GM06990 (cell line): ENCODE results near the gene SH3BGRL2.

Experiments used
- DNase-seq: peaks from one replicate; pipeline ENCODE4 v3.0.0-alpha.2; 2011; ENCODE audit not compliant: insufficient read length; ENCODE audit errors: extremely low read depth
- H3K27me3 ChIP-seq: replicated peaks from 2 replicates; pipeline ENCODE4 v1.6.0; 2011; ENCODE audit warnings: low read length; ENCODE audit not compliant: control insufficient read depth, insufficient read depth
- H3K36me3 ChIP-seq: 2 replicates; pipeline ENCODE4 v1.5.1; 2011; ENCODE audit warnings: low read length; ENCODE audit not compliant: control insufficient read depth, insufficient read depth
- H3K4me3 ChIP-seq: replicated peaks from 2 replicates; pipeline ENCODE4 v1.5.1; 2011; ENCODE audit warnings: low read depth, mild to moderate bottlenecking, control low read depth, low read length
- CTCF ChIP-seq: IDR thresholded peaks from 2 replicates; pipeline ENCODE4 v1.5.1; 2011; ENCODE audit warnings: low read length, control low read depth, mild to moderate bottlenecking, inconsistent platforms; ENCODE audit not compliant: insufficient read depth, poor library complexity, severe bottlenecking

Gene SH3BGRL2

GRCh38 chr6:79640146-79641111 is 9.3 kb downstream of the SH3BGRL2 start:
- H3K4me3 ChIP-seq: no peak overlapping the region
- H3K27me3 ChIP-seq: no peaks in the 10 kb centered on the region; the same call in 1 of the 2 replicates
- DNase-seq: no peak
- no peak for TF ChIP-seq CTCF
- H3K36me3 ChIP-seq: no peaks in the 10 kb centered on the region

GRCh38 chr6:79646006-79646405 is 14.9 kb downstream of the SH3BGRL2 start:
- no peak overlapping the region for H3K4me3 ChIP-seq
- TF ChIP-seq CTCF: peak; percentile 46
- H3K36me3 ChIP-seq: no peaks in the 10 kb centered on the region
- H3K27me3 ChIP-seq: no peaks in the 10 kb centered on the region; the same call in 1 of the 2 replicates
- DNase-seq: no peak

GRCh38 chr6:79646561-79646960 is 15.4 kb downstream of the SH3BGRL2 start:
- no peak for DNase-seq
- Histone ChIP-seq H3K36me3 (no peaks in the 10 kb centered on the region), H3K4me3 (no peak overlapping the region), H3K27me3 (no peaks in the 10 kb centered on the region; the same call in 1 of the 2 replicates)
- no peak for TF ChIP-seq CTCF

GRCh38 chr6:79647741-79648140 is 16.6 kb downstream of the SH3BGRL2 start:
- TF ChIP-seq CTCF: no peak
- Histone ChIP-seq H3K27me3 (no peaks in the 10 kb centered on the region), H3K4me3 (no peak overlapping the region), H3K36me3 (no peaks in the 10 kb centered on the region)
- DNase-seq: no peak

- Histone ChIP-seq H3K27me3 (no peaks in the 10 kb centered on the region), H3K36me3 (no peaks in the 10 kb centered on the region), H3K4me3 (no peak overlapping the region)
- no peak for TF ChIP-seq CTCF
- DNase-seq: no peak
Measured at GRCh38 chr6:79648328-79648727, 17.2 kb downstream of the SH3BGRL2 start.
